Measurements from ENCODE around the gene SCAI. TPM values are rescaled to one million over a fixed set of nuclear protein-coding genes. Genes with fewer than 3 reads are reported as not detected.

SCAI gene
- total and polyA plus RNA-seq, 9 of the 15 experiments (the other 6 are each of a cell fraction or from before 2014, with no cell fraction given): 0.70 to 12.4 (median 4.2) TPM

DNA sequence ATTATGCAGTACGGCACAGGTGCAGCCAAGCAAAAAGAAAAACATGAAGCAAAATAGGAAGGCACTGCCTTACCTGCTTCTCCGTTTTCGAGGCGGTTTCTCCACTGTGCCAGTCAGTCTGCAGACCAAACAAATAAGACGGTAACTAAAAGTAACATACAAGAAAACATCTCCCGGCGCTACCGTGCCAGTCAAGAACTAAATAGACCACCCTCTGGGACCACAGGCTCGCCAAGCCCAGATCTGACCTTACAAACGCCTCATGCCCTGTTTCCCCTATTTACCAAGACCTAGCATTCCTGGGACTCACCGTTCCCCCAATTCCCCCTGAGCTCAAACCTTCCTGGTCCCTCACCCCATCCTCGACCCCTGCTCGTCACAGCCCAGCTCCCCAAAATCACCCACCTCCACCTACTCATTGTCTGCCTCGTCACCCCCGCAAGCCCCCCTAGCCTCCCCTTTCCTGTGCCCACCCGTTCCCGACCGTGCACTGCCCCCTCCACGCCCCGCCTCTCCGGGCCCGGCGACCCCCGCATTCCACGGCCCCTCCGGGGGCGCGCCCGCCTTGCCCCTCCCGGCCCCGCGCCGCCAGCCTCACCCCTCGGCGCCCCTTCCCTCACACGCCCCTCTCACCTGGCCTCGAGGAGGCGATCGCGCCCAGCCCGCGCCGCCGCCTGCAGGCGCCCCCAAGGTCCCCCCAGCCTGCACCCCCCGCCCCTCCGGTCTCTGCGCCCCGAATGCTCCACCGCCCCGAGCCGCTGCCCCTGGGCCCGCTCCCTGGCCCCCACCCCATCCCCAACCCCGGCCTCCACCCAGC is 560 bp downstream of the SCAI start (continued):
- TF ChIP-seq MECOM (CRISPR knock-in tag; IDR thresholded peaks at IDR 0.05): no peak

DNA sequence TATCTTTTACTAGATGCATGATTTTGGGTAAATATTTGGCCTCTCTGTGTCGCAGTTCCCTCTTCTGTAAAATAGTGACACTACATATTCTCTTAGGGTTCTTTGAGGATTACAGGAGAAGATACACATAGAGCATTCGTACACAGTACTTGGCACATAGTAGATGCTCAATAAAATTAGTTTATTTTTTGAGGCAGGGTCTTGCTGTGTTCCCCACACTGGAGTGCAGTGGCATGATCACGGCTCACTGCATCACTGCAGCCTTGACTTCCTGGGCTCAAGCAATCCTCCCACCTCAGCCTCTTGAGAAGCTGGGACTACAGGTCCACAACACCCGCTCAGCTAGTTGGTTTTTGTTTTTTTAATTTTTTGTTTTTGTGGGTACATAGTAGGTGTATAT is 1.6 kb downstream of the SCAI start:
- Histone ChIP-seq H4K20me1 (replicated peaks; ENCODE audit: control insufficient read depth, insufficient read depth, low read length) (no peaks in the 10 kb centered on the region), H3K36me3 (ENCODE audit: control insufficient read depth, insufficient read depth, low read length) (peaks cover 13% of the 10 kb centered on the region; the same call in 2 of the 3 replicates), H2AFZ (ENCODE audit: low read depth, low read length) (no peak overlapping the region), H3K9me3 (replicated peaks; ENCODE audit: control insufficient read depth, insufficient read depth, low read depth, low read length) (no peaks in the 10 kb centered on the region), H3K4me1 (replicated peaks in 1 of 2; ENCODE audit: control insufficient read depth in 2 of 2, insufficient read depth in 2 of 2, low read length in 2 of 2) (peaks cover 0 to 8% of the 10 kb centered on the region in 2 experiments; a peak in 3 of 5 replicates), H3K79me2 (ENCODE audit: control insufficient read depth, insufficient read depth, low read length) (peaks cover 39% of the 10 kb centered on the region), H3K4me3 (no peak overlapping the region), H3K9me1 (ENCODE audit: control insufficient read depth, insufficient read depth, low read length) (no peaks in the 10 kb centered on the region), H3K9ac (ENCODE audit: insufficient read depth in 1 of 2, low read depth in 2 of 2, low read length in 2 of 2) (no peak overlapping the region), H3K4me2 (ENCODE audit: insufficient read depth, low read length) (no peak overlapping the region), H3K27ac (ENCODE audit: extremely low read depth, low read depth, low read length) (no peak overlapping the region), H3K27me3 (ENCODE audit: control insufficient read depth in 2 of 2, insufficient read depth in 2 of 2, low read length in 2 of 2) (no peaks in the 10 kb centered on the region)
- DNase-seq (ENCODE audit: extremely low read depth in 1 of 4, low spot score in 3 of 4) (no peak), FAIRE-seq (peak; percentile 19), ATAC-seq (no peak)
- in situ Hi-C loops (cut with MboI): loop anchor here (10.0 kb wide), 2 partner anchors 207 to 277 kb away; partner anchors contain the start of genes ARPC5L and RPL35
- WGBS (ENCODE audit: insufficient coverage, low coverage, missing lambda C conversion rate): 90% methylated on average over 4 of the region's 4 CpGs
- intact Hi-C loops (cut with micrococcal nuclease): loop anchor here (2.0 to 5.0 kb wide), 5 partner anchors 21 to 367 kb away; partner anchors contain the start of gene ARPC5L
- BruUV-seq (replicated peaks): TSS peak; percentile 49
- POLR2A ChIA-PET: interaction anchor here (0.6 to 1.6 kb wide), 2 partner anchors 10 to 125 kb away, joined by 4 to 6 read pairs; no protein-coding TSS in a partner anchor
- CTCF ChIA-PET (ENCODE audit: low intra/inter-chr PET ratio): no interaction called here
- TF ChIP-seq YY1 (IDR thresholded peaks at IDR 0.05; ENCODE audit: borderline replicate concordance in 1 of 3, control insufficient read depth in 1 of 3, extremely low read depth in 1 of 3, insufficient read depth in 3 of 3, insufficient read length in 1 of 3, insufficient replicate concordance in 2 of 3, low read depth in 1 of 3, low read length in 2 of 3) (no peak), KDM1A (IDR thresholded peaks at IDR 0.05) (peak in 1 of 2 experiments; percentile 47; a peak in 2 of 4 replicates), RBM25 (IDR thresholded peaks at IDR 0.05; ENCODE audit: low read depth, low read length, severe bottlenecking) (peak; percentile 13), FOXM1 (IDR thresholded peaks at IDR 0.05; ENCODE audit: low read depth) (no peak), FOXM1 (CRISPR knock-in tag; IDR thresholded peaks at IDR 0.05; ENCODE audit: low read depth) (no peak), SIX5 (IDR thresholded peaks at IDR 0.05; ENCODE audit: borderline replicate concordance in 1 of 2, insufficient read depth in 1 of 2, low read depth in 1 of 2, low read length in 2 of 2) (no peak), NR4A1 (CRISPR knock-in tag; IDR thresholded peaks at IDR 0.05) (no peak), NR4A1 (tag; IDR thresholded peaks at IDR 0.05) (no peak), BCOR (IDR thresholded peaks at IDR 0.05) (peak; percentile 58), ZNF551 (CRISPR knock-in tag; IDR thresholded peaks at IDR 0.05) (no peak), SMARCA5 (IDR thresholded peaks at IDR 0.05) (no peak), ZNF121 (CRISPR knock-in tag; conservative IDR thresholded peaks at IDR 0.05) (no peak), ZNF780A (CRISPR knock-in tag; IDR thresholded peaks at IDR 0.05) (no peak), TCF7L2 (IDR thresholded peaks at IDR 0.05; ENCODE audit: low read depth, low read length) (no peak), NCOA4 (IDR thresholded peaks at IDR 0.05; ENCODE audit: partially characterized antibody) (no peak), GABPA (tag; conservative IDR thresholded peaks at IDR 0.05; ENCODE audit: low read depth) (no peak)
- TF ChIP-seq, protein P1, sequence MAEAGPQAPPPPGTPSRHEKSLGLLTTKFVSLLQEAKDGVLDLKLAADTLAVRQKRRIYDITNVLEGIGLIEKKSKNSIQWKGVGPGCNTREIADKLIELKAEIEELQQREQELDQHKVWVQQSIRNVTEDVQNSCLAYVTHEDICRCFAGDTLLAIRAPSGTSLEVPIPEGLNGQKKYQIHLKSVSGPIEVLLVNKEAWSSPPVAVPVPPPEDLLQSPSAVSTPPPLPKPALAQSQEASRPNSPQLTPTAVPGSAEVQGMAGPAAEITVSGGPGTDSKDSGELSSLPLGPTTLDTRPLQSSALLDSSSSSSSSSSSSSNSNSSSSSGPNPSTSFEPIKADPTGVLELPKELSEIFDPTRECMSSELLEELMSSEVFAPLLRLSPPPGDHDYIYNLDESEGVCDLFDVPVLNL (CRISPR knock-in tag; IDR thresholded peaks at IDR 0.05; ENCODE audit: low read depth): no peak
- TF ChIP-seq, protein P2, sequence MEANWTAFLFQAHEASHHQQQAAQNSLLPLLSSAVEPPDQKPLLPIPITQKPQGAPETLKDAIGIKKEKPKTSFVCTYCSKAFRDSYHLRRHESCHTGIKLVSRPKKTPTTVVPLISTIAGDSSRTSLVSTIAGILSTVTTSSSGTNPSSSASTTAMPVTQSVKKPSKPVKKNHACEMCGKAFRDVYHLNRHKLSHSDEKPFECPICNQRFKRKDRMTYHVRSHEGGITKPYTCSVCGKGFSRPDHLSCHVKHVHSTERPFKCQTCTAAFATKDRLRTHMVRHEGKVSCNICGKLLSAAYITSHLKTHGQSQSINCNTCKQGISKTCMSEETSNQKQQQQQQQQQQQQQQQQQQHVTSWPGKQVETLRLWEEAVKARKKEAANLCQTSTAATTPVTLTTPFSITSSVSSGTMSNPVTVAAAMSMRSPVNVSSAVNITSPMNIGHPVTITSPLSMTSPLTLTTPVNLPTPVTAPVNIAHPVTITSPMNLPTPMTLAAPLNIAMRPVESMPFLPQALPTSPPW (CRISPR knock-in tag; IDR thresholded peaks at IDR 0.05): no peak

All from K562 (cell line).